ENCODE data around the gene CCL26. TPM values are rescaled to one million over a fixed set of nuclear protein-coding genes. Genes with fewer than 3 reads are reported as not detected.
"Not testable (repeated sequence)": the region's sequence is repeated elsewhere in the genome, so short reads cannot be mapped to it uniquely, and the experiment has no call there.

CCL26 gene
- total RNA-seq, 6 experiments from 2014 or later = not detected

DNA sequence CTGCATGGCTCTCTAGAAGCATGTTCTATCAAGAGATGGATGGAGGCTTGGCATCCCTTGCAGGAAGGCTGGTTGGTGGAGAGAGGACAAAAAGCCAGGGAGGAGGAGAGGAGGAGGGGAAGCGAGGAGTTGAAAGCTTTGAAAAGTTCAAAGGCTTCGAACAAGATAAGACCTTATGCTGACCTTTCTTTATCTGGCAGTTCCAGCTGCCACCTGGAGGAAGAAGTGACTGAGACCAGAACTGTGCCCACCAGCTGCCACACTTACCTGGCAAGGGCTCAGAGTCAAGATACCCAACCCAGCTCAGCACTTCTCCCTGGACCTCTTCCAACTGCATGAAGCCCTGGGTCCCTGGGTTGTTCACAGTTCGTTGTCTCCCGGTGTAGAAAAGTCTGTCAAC lies 26.8 kb upstream of the CCL26 start:
- TF ChIP-seq POLR2A (IDR thresholded peaks at IDR 0.05) = no peak
- no peak for TF ChIP-seq CTCF (IDR thresholded peaks at IDR 0.05)
- no peaks in the 10 kb centered on the region for H3K36me3 ChIP-seq
- no peaks in the 10 kb centered on the region for H3K9me3 ChIP-seq
- no peak overlapping the region for H3K27ac ChIP-seq
- no peak for DNase-seq
- intact Hi-C loops (cut with DNase I) = no loop called here
- no peak overlapping the region for H3K4me3 ChIP-seq
- WGBS (ENCODE audit: insufficient coverage, low coverage, low lambda C conversion rate, missing lambda C conversion rate) = 50% methylated on average over 4 of the region's 4 CpGs
- no peaks in the 10 kb centered on the region for H3K4me1 ChIP-seq
- no peaks in the 10 kb centered on the region for H3K27me3 ChIP-seq
- no peak for ATAC-seq

DNA sequence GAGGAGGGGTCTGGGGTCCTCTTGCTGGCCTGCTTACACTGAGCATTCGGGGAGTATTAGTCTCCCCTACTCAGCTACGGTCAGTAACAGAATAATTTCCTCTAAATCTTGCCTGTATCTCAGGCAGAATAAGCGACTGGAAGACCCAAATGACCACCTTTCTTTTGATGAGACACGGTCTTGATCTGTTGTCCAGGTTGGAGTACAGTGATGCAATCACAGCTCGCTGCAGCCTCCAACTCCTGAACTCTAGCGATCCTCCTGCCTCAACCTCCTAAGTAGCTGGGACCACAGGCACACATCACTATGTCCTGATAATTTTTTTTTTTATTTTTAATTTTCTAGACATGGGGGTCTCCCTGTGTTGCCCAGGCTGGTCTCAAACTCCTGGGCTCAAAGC lies 24.4 kb upstream of the CCL26 start:
- no peaks in the 10 kb centered on the region for H3K4me1 ChIP-seq
- no peak overlapping the region for H3K27ac ChIP-seq
- no peak for TF ChIP-seq CTCF (IDR thresholded peaks at IDR 0.05)
- no peak for TF ChIP-seq POLR2A (IDR thresholded peaks at IDR 0.05)
- no peaks in the 10 kb centered on the region for H3K36me3 ChIP-seq
- no peak overlapping the region for H3K4me3 ChIP-seq
- intact Hi-C loops (cut with DNase I) = no loop called here
- no peaks in the 10 kb centered on the region for H3K9me3 ChIP-seq
- H3K27me3 ChIP-seq = no peaks in the 10 kb centered on the region
- DNase-seq (no peak), ATAC-seq (no peak)
- WGBS (ENCODE audit: insufficient coverage, low coverage, low lambda C conversion rate, missing lambda C conversion rate) = 76% methylated on average over 3 of the region's 6 CpGs

DNA sequence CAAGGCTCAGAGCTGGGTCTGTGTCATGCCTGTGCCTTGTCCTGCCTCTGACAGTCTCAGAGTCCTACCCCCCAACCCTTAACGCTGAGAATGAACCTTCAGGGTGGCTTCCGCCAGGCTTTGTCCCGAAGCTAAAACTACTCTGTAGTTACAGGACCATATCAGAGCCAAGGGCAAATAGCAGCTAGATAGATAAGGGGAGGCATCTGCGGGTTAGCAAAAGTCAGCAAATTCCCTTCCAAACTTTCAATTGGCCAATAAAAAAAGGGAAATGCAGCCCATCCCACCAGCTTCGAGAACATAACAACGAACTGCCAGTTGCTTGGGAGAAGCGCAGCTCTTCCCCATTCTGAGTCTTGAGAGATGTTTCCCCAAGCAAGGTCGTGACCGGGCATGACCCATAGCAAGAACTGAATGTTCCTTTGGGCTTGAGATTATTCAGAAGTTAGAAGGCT lies 23.8 kb upstream of the CCL26 start:
- WGBS (ENCODE audit: insufficient coverage, low coverage, low lambda C conversion rate, missing lambda C conversion rate) = 18% methylated on average over 6 of the region's 9 CpGs
- Histone ChIP-seq H3K9me3 (no peaks in the 10 kb centered on the region), H3K4me1 (no peaks in the 10 kb centered on the region), H3K4me3 (no peak overlapping the region), H3K27ac (peak overlapping the region in 2 of 3 donors; percentile 33 to 37), H3K36me3 (no peaks in the 10 kb centered on the region), H3K27me3 (no peaks in the 10 kb centered on the region)
- intact Hi-C loops (cut with DNase I) = no loop called here
- DNase-seq = peak in 2 of 3 donors; percentile 60
- TF ChIP-seq CTCF (IDR thresholded peaks at IDR 0.05) = no peak
- no peak for TF ChIP-seq POLR2A (IDR thresholded peaks at IDR 0.05)
- ATAC-seq = peak; percentile 74 to 88 (median 80)

DNA sequence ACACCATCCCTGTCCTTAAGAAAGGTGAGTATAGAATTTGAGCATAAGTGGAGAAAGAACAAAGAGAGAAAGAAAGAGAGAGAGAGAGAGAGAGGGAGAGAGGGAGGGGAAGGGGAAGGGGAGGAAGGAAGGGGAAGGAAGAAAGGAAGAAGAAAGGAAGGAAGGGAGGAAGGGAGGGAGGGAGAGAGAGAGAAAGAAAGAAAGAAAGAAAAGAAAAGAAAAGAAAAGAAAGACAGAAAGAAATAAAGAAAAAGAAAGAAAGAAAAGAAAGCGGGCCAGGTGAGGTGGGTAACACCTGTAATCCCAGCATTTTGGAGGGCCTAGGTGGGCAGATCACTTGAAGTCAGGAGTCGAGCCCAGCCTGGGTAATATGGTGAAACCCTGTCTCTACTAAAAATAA lies 21.7 kb upstream of the CCL26 start:
- Histone ChIP-seq H3K4me1 (no peaks in the 10 kb centered on the region), H3K9me3 (no peaks in the 10 kb centered on the region), H3K27ac (no peak overlapping the region), H3K27me3 (no peaks in the 10 kb centered on the region), H3K36me3 (no peaks in the 10 kb centered on the region), H3K4me3 (no peak overlapping the region)
- DNase-seq = no peak
- 84% methylated on average over 2 of the region's 2 CpGs for WGBS (ENCODE audit: insufficient coverage, low coverage, low lambda C conversion rate, missing lambda C conversion rate)
- TF ChIP-seq POLR2A (IDR thresholded peaks at IDR 0.05) (no peak), CTCF (IDR thresholded peaks at IDR 0.05) (no peak)
- ATAC-seq = no peak
- intact Hi-C loops (cut with DNase I) = no loop called here

- H3K27ac ChIP-seq; H3K9me3 ChIP-seq; H3K27me3 ChIP-seq; H3K4me1 ChIP-seq; H3K4me3 ChIP-seq; H3K36me3 ChIP-seq; ATAC-seq; intact Hi-C loops (cut with DNase I); DNase-seq: not testable (repeated sequence)
- 92% methylated on average over 2 of the region's 5 CpGs for WGBS (ENCODE audit: insufficient coverage, low coverage, low lambda C conversion rate, missing lambda C conversion rate)
These were observed 20.6 kb upstream of the CCL26 start for GRCh38 chr7:75792567-75792966.
